Natural killer cell (primary cell): ENCODE data around the gene DGCR2. TPM values are rescaled to one million over a fixed set of nuclear protein-coding genes. Genes with fewer than 3 reads are reported as not detected.

Experiments used
- ATAC-seq, 3 donors: fragments of 150-1000 bp in 2 of 3; fragments of 200-7000 bp in 1 of 3; cut with Tn5 transposase; 1 replicate in 1 of 3; 2 replicates in 2 of 3; pipeline ENCODE4 v1.10.0; 2021; ENCODE audit warnings: mild to moderate bottlenecking in 2 of 3, moderate library complexity in 2 of 3
- DNase-seq, 2 donors: peaks; one replicate each; pipeline versions ENCODE4 v3.0.0 to v3.0.0-alpha.2; 2013 to 2021; ENCODE audit warnings: mixed read lengths in 1 of 2
- H3K27ac ChIP-seq: one replicate; pipeline ENCODE4 v1.5.1; 2013; ENCODE audit warnings: mild to moderate bottlenecking, low read length
- H3K27me3 ChIP-seq: one replicate; pipeline ENCODE4 v1.6.1; 2013; ENCODE audit warnings: low read length; ENCODE audit not compliant: control insufficient read depth, insufficient read depth
- H3K36me3 ChIP-seq: one replicate; pipeline ENCODE4 v1.6.1; 2013; ENCODE audit warnings: low read length; ENCODE audit not compliant: control insufficient read depth, insufficient read depth
- H3K4me1 ChIP-seq: one replicate; pipeline ENCODE4 v1.6.1; 2013; ENCODE audit warnings: low read length; ENCODE audit not compliant: control insufficient read depth, insufficient read depth
- H3K4me3 ChIP-seq: one replicate; pipeline ENCODE4 v1.5.1; 2013; ENCODE audit warnings: low read length
- H3K9me3 ChIP-seq: one replicate; pipeline ENCODE4 v1.6.1; 2013; ENCODE audit warnings: low read length; ENCODE audit not compliant: control insufficient read depth, insufficient read depth
- H3K27ac Mint-ChIP-seq, 2 donors: one replicate each; pipeline ENCODE4 v1.8.0; 2022; ENCODE audit warnings: mild to moderate bottlenecking in 2 of 2, mixed read lengths in 2 of 2, moderate library complexity in 1 of 2
- H3K27me3 Mint-ChIP-seq, 2 donors: one replicate each; pipeline ENCODE4 v1.8.0; 2022; ENCODE audit warnings: low read depth in 2 of 2, mixed read lengths in 2 of 2
- H3K36me3 Mint-ChIP-seq: one replicate; pipeline ENCODE4 v1.8.0; 2022; ENCODE audit warnings: mixed read lengths
- H3K4me1 Mint-ChIP-seq, 2 donors: one replicate each; pipeline ENCODE4 v1.8.0; 2022; ENCODE audit warnings: mixed read lengths in 2 of 2
- H3K4me3 Mint-ChIP-seq: one replicate; pipeline ENCODE4 v1.8.0; 2022; ENCODE audit warnings: mild to moderate bottlenecking, moderate library complexity, mixed read lengths
- H3K9me3 Mint-ChIP-seq, 2 donors: one replicate each; pipeline ENCODE4 v1.8.0; 2022; ENCODE audit warnings: mixed read lengths in 2 of 2
- CTCF ChIP-seq: fragments of 200-600 bp; IDR thresholded peaks from one replicate; pipeline ENCODE4 v1.8.0; 2022; ENCODE audit warnings: antibody characterized with exemption
- WGBS: methylation state at CpG from one replicate; pipeline ENCODE4 v1.1.7; 2013; ENCODE audit warnings: missing lambda C conversion rate; ENCODE audit not compliant: insufficient coverage; 5-methylcytosine and 5-hydroxymethylcytosine counted together
- intact Hi-C: fragments of 100-400 bp; cut with micrococcal nuclease; formaldehyde crosslinking; loops from one replicate; pipeline ENCODE4 v1.14.2; 2022
- total RNA-seq, 4 donors: library from RNA; stranded (reverse); fragments of 120-200 nt in 1 of 4; gene quantifications; one replicate each; pipeline versions ENCODE4 v1.2.3 to v1.2.4, GENCODE V29; 2013 to 2022

The DGCR2 gene
- total RNA-seq, 3 donors from 2014 or later (not counting 1 experiment from before 2014, with no cell fraction given), result 27.5 to 44.1 (median 41.3) TPM

DNA sequence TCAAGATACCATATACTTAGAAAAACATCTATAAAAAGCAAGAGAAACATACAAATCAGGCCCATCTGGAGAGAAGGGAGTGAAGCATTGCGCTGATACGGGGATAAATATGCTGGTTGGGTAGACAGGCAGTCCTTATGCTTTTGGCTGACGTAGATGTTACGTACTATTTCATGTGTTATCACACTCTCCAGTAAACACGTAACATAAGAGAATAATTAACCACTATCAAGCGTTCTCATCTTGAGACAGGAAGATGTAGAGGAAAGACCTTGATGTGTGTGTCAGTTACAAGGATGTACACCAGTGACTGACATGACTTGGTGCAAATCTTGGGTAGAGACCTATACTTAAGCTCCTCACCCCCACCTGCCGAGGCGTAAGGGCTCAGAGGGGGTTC, 99.5 kb downstream of the DGCR2 start:
- DNase-seq, result peak in 1 of 2 donors; percentile 37
- Histone ChIP-seq H3K4me1 (no peaks in the 10 kb centered on the region), H3K36me3 (no peaks in the 10 kb centered on the region), H3K9me3 (no peaks in the 10 kb centered on the region), H3K27ac (no peak overlapping the region), H3K27me3 (no peaks in the 10 kb centered on the region), H3K4me3 (no peak overlapping the region)
- no peaks in the 10 kb centered on the region for H3K9me3 Mint-ChIP-seq
- 49% methylated on average over 3 of the region's 8 CpGs for WGBS
- H3K36me3 Mint-ChIP-seq, result no peaks in the 10 kb centered on the region
- ATAC-seq, result peak; percentile 24 to 59 (median 48)
- TF ChIP-seq CTCF, result no peak
- H3K27ac Mint-ChIP-seq, result no peak overlapping the region
- intact Hi-C loops, result no loop called here
- peaks cover 6 to 8% of the 10 kb centered on the region in 2 donors for H3K27me3 Mint-ChIP-seq
- no peak overlapping the region for H3K4me3 Mint-ChIP-seq
- H3K4me1 Mint-ChIP-seq, result no peaks in the 10 kb centered on the region

- H3K4me3 Mint-ChIP-seq, result no peak overlapping the region
- intact Hi-C loops, result no loop called here
- Histone ChIP-seq H3K27me3 (no peaks in the 10 kb centered on the region), H3K27ac (no peak overlapping the region), H3K36me3 (no peaks in the 10 kb centered on the region), H3K4me1 (no peaks in the 10 kb centered on the region), H3K4me3 (no peak overlapping the region), H3K9me3 (no peaks in the 10 kb centered on the region)
- no peaks in the 10 kb centered on the region for H3K36me3 Mint-ChIP-seq
- H3K9me3 Mint-ChIP-seq, result no peaks in the 10 kb centered on the region
- H3K27ac Mint-ChIP-seq, result no peak overlapping the region
- DNase-seq (no peak), ATAC-seq (peak in 1 of 3 donors; percentile 14)
- no peak for TF ChIP-seq CTCF
- peaks cover 0 to 3% of the 10 kb centered on the region in 2 donors for H3K27me3 Mint-ChIP-seq
- WGBS, result 78% methylated on average over 6 of the region's 7 CpGs
- H3K4me1 Mint-ChIP-seq, result no peaks in the 10 kb centered on the region
Measured at GRCh38 chr22:19019679-19020032, 102.6 kb downstream of the DGCR2 start.

GRCh38 chr22:19019029-19019678, 103.1 kb downstream of the DGCR2 start:
- Mint-ChIP-seq H3K4me1 (no peaks in the 10 kb centered on the region), H3K4me3 (no peak overlapping the region), H3K36me3 (no peaks in the 10 kb centered on the region), H3K9me3 (no peaks in the 10 kb centered on the region), H3K27ac (no peak overlapping the region), H3K27me3 (peaks cover 0 to 3% of the 10 kb centered on the region in 2 donors)
- H3K27ac ChIP-seq, result no peak overlapping the region
- no peaks in the 10 kb centered on the region for H3K27me3 ChIP-seq
- intact Hi-C loops, result no loop called here
- H3K4me1 ChIP-seq, result no peaks in the 10 kb centered on the region
- TF ChIP-seq CTCF, result no peak
- H3K4me3 ChIP-seq, result no peak overlapping the region
- 92% methylated on average over 19 of the region's 19 CpGs for WGBS
- DNase-seq (no peak), ATAC-seq (peak in 1 of 3 donors; percentile 14)
- H3K9me3 ChIP-seq, result no peaks in the 10 kb centered on the region
- no peaks in the 10 kb centered on the region for H3K36me3 ChIP-seq

GRCh38 chr22:19018256-19018655, 104.0 kb downstream of the DGCR2 start:
- DNase-seq (no peak), ATAC-seq (no peak)
- Mint-ChIP-seq H3K4me1 (no peaks in the 10 kb centered on the region), H3K36me3 (no peaks in the 10 kb centered on the region), H3K27ac (no peak overlapping the region), H3K9me3 (no peaks in the 10 kb centered on the region), H3K27me3 (peaks cover 0 to 3% of the 10 kb centered on the region in 2 donors), H3K4me3 (no peak overlapping the region)
- H3K4me1 ChIP-seq, result no peaks in the 10 kb centered on the region
- no peaks in the 10 kb centered on the region for H3K36me3 ChIP-seq
- H3K9me3 ChIP-seq, result no peaks in the 10 kb centered on the region
- intact Hi-C loops, result no loop called here
- no peak overlapping the region for H3K4me3 ChIP-seq
- H3K27me3 ChIP-seq, result no peaks in the 10 kb centered on the region
- no peak for TF ChIP-seq CTCF
- 88% methylated on average over 4 of the region's 4 CpGs for WGBS
- no peak overlapping the region for H3K27ac ChIP-seq
